GM18873 (cell line): ENCODE results near the gene RAB9A.
"Not testable (repeated sequence)": the region's sequence is repeated elsewhere in the genome, so short reads cannot be mapped to it uniquely, and the experiment has no call there.

Experiments used
- ATAC-seq: cut with Tn5 transposase; IDR thresholded peaks from one replicate; pipeline ENCODE4 v1.9.1; 2021; ENCODE audit warnings: mild to moderate bottlenecking, moderate library complexity, moderate number of reproducible peaks; ENCODE audit not compliant: unreplicated experiment, low FRiP score

Gene RAB9A

GRCh38 chrX:13669246-13669737 is 19.6 kb upstream of the RAB9A start:
- ATAC-seq = peak; percentile 78

DNA sequence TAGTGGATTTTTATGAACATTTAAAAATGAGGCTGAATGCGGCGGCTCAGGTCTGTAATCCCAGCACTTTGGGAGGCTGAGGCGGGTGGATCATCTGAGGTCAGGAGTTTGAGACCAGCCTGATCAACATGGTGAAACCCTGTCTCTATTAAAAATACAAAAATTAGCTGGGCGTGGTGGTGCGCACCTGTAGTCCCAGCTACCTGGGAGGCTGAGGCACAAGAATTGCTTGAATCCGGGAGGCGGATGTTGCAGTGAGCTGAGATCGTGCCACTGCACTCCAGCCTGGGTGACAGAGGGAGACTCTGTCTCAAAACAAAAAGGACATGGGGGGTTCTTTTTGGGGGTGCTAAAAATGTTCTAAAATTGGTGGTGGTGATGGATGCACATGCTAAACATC is 19.2 kb upstream of the RAB9A start:
- ATAC-seq = not testable (repeated sequence)

DNA sequence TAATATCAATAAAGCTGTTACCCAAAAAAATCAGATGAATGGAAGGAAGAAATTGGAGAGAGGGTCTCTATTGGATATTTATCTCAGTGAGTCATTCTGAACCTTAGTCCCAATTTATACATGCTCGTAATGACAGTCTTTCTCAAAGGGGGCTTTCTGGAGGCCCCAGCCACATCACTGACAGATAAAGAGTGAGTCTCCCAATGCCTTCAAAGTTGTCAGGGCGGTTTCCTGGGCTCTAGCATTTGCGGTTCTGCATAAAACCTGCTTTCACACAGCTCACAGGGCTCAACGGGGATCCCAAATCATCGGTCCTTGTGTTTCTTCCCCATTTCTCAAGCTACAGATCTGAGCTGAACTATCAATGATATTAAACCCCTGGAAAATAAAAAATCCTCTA is 18.7 kb upstream of the RAB9A start:
- no peak for ATAC-seq

- ATAC-seq = no peak
These were observed 15.9 kb upstream of the RAB9A start for GRCh38 chrX:13673016-13673415.

GRCh38 chrX:13676885-13677284 is 12.0 kb upstream of the RAB9A start:
- no peak for ATAC-seq

DNA sequence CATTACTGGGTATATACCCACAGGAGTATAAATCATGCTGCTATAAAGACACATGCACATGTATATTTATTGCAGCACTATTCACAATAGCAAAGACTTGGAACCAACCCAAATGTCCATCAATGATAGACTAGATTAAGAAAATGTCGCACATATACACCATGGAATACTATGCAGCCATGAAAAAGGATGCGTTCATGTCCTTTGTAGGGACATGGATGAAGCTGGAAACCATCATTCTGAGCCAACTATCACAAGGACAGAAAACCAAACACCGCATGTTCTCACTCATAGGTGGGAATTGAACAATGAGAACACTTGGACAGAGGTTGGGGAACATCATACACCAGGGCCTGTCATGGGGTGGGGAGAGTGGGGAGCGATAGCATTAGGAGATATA is 9.2 kb upstream of the RAB9A start:
- ATAC-seq = not testable (repeated sequence)

- no peak for ATAC-seq
These were observed 7.3 kb upstream of the RAB9A start for GRCh38 chrX:13681595-13681994.

- no peak for ATAC-seq
These were observed 4.6 kb upstream of the RAB9A start for GRCh38 chrX:13684361-13684760.

- no peak for ATAC-seq
These were observed 3.7 kb upstream of the RAB9A start for GRCh38 chrX:13685126-13685763.

DNA sequence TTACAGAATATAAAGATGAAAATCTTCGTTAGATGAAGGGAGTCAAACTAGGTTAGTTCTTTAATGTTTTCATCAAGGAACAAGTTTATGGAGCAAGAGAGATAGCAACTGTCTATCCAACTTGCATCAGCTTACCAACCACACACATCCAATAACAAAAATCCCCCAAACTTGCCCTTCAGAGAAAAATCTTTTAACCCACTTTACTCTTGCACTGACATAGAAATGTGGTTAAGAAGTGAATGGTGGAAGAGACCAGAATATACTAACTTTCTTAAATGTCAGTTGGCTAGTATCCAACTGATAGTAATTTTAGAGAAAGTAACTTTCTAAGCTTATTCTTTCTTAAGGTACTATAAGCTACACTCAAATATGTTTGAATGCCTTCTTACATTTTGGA is 1.7 kb upstream of the RAB9A start:
- ATAC-seq = no peak

- ATAC-seq = no peak
These were observed 457 bp upstream of the RAB9A start for GRCh38 chrX:13688384-13688957.

GRCh38 chrX:13689741-13690211 is 848 bp downstream of the RAB9A start:
- no peak for ATAC-seq

DNA sequence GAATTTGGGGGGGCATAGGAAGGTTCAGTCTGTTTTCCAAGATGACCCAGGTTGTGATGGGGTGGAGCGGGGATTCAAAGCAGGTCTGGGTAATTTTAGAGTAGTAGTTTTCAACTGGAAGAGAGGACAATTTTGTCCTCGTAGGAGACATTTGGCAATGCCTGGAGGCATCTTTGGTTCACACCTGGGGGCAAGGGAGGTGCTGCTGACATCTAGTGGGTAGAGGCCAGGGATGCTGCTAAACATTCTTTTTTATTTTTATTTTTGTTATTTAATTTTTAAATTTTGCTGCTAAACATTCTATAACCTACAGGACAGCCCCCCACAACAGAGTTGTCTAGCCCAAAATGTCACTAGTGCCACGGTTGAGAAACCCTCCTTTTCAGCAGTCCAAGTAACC is 1.9 kb downstream of the RAB9A start:
- ATAC-seq = no peak

DNA sequence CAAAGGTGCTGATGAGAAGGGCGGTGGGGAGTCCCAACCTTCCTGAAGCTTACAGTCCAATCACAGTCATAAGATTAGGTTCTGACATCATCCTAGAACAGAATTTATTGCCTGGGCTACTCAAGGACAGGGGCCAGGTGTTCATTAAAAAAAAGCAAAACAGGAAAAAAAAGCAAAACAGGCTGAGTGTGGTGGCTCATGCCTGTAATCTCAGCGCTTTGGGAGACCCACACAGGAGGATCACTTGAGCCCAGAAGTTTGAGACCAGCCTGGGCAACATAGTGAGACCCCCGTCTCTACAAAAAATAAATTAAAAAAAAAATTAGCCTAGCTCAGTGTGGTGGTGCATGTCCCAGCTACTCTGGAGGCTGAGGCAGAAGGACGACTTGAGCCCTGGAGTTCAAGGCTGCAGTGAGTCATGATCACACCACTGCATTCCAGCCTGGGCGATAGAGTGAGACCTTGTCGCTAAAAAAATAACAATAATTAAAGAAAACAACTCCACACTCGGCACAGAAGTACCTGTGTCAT is 3.0 kb downstream of the RAB9A start:
- ATAC-seq = no peak

GRCh38 chrX:13692771-13693231 is 3.9 kb downstream of the RAB9A start:
- no peak for ATAC-seq

DNA sequence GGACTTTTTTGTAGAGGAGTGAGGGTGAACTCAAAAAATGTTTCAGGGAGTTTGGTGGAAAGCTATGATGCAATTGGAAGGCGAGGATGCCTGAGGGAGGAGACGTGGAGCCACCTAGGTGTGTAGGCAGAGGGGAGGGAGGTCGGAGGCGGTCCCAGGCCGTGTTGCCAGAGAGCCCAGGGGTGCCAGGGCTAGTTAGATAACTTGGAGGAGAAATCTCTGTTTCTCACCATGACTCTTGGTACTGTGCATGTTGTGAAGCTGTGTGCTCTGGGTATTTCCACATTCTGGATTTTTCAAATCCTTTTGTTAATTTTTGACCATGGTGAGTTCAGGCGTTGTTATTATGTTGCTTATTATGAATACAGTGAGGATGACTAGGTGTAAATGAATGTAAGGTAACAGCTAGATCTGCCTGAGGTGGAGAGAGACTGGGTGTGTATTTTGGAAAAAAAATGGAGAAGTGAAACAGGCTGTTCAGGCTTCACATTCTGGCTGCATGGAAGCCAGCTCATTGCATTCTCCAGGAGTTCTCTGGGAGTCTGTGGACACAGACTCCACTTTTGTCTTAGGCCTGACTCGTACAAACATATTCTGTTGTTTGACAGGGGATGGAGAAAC is 4.5 kb downstream of the RAB9A start:
- ATAC-seq = no peak

DNA sequence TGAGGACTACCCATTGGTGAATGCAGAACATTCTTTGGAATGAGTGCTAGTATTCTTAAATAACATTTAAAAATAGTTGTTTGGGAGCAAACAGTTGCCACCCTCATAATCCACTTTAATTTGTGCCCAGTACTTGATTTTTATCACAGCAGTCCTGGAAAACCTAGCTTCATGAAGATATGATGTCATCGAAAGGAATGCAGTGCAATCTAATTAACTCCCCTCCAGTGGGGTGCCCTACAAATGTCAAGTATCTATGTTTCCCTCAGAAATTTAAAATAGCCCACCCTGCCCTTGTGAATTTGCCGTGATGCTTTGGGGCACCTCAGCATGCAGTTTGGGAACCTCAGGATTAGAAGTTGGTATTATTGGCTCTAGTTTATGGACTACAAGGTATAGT is 5.4 kb downstream of the RAB9A start:
- ATAC-seq = no peak

DNA sequence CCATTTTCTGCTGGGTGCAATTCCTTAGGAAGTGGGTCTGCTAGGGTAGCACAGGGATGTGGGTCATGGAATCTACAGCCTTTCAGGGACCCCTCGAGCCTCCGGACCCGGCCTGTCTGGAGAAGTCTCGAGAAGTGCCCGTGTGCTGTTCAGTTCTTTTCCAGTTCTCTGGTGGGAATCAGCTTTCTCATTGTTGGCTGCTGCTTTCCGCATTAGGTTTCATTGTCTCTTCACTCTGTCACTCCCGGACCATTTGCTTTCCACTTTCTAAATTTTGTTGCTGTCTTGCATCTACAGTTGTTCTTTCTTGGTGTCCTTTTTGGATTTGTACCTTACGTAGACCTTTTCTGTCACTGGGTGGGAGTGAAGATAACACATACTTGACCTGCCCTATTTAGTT is 6.1 kb downstream of the RAB9A start:
- ATAC-seq = no peak

GRCh38 chrX:13695601-13696115 is 6.7 kb downstream of the RAB9A start:
- no peak for ATAC-seq

DNA sequence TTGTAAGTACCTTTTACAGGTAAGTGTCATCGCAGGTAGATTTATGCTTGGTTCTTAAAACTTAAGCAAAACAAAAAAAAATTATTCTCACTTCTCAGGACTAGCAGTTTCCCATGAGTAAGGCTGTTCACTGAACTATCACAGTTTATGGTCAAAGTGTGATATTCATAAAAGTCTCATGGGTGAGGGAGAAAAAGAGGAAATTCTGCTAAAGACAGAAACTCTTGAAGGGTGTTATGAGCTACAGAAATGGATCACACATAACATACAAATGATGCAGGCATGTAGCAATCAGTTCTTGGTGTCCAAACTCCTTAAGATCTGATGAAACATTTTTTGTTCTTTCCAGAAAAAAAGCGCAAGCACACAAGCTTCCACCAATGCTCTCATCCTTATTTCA is 8.5 kb downstream of the RAB9A start:
- ATAC-seq = no peak

DNA sequence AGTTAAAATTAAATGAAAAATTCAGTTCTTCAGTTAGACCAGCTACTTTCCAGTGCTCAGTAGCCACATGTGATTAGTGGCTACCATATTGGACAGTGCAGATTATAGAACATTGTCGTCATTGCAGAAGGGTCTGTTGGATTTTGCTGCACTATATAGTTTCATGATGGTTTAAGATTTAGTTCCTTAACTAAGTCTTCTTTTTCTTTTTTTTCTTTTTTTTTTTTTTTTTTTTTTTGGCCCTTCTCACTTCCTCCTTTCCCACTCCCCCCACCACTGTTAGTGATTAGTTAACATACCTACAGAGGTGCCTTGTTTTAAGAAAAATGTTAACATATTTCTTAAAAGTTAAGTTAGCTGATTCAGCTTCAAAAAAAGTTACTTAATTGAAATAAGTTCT is 9.0 kb downstream of the RAB9A start:
- ATAC-seq = no peak
